ENCODE results near the gene PNISR.

GRCh38 chr6:99427988-99428387 is 2.9 kb upstream of the PNISR start:
- no peak for TF ChIP-seq CTCF (IDR thresholded peaks at IDR 0.05)
- TF ChIP-seq POLR2A (IDR thresholded peaks at IDR 0.05): no peak
